Measurements from ENCODE around the gene PMEL.
"Not testable (repeated sequence)": the region's sequence is repeated elsewhere in the genome, so short reads cannot be mapped to it uniquely, and the experiment has no call there.

GRCh38 chr12:55923648-55924047, 42.2 kb downstream of the PMEL start:
- TF ChIP-seq MAX (IDR thresholded peaks at IDR 0.05); CTCF (IDR thresholded peaks at IDR 0.05; ENCODE audit: low read depth, low read length, missing input control): not testable (repeated sequence)

Data from liver (tissue), 2 donors.